GM19455 (cell line): Measurements from ENCODE around the gene CCNI.
"Not testable (repeated sequence)": the region's sequence is repeated elsewhere in the genome, so short reads cannot be mapped to it uniquely, and the experiment has no call there.

ENCODE experiments used
- ATAC-seq: cut with Tn5 transposase; IDR thresholded peaks from one replicate; pipeline ENCODE4 v1.9.1; 2021; ENCODE audit not compliant: unreplicated experiment

Gene CCNI

GRCh38 chr4:77040854-77041725 is 34.7 kb downstream of the CCNI start:
- ATAC-seq, result no peak

GRCh38 chr4:77040270-77040669 is 35.5 kb downstream of the CCNI start:
- ATAC-seq, result no peak

GRCh38 chr4:77039796-77040195 is 36.0 kb downstream of the CCNI start:
- no peak for ATAC-seq

- no peak for ATAC-seq
These were observed 38.1 kb downstream of the CCNI start for GRCh38 chr4:77037736-77038135.

- not testable (repeated sequence) for ATAC-seq
These were observed 38.6 kb downstream of the CCNI start for GRCh38 chr4:77037168-77037567.

GRCh38 chr4:77036206-77036605 is 39.6 kb downstream of the CCNI start:
- no peak for ATAC-seq

- no peak for ATAC-seq
These were observed 40.6 kb downstream of the CCNI start for GRCh38 chr4:77035153-77035552.

GRCh38 chr4:77031544-77031943 is 44.2 kb downstream of the CCNI start:
- no peak for ATAC-seq

GRCh38 chr4:77029757-77030156 is 46.0 kb downstream of the CCNI start:
- not testable (repeated sequence) for ATAC-seq

- no peak for ATAC-seq
These were observed 47.5 kb downstream of the CCNI start for GRCh38 chr4:77028246-77028645.

GRCh38 chr4:77026322-77026704 is 49.5 kb downstream of the CCNI start:
- ATAC-seq, result no peak

GRCh38 chr4:77025643-77026321 is 50.0 kb downstream of the CCNI start:
- peak; percentile 86 for ATAC-seq

GRCh38 chr4:77023920-77024319 is 51.9 kb downstream of the CCNI start:
- no peak for ATAC-seq

GRCh38 chr4:77022560-77023179 is 53.1 kb downstream of the CCNI start:
- ATAC-seq, result no peak

- ATAC-seq, result no peak
These were observed 54.1 kb downstream of the CCNI start for GRCh38 chr4:77021614-77022089.

- no peak for ATAC-seq
These were observed 55.8 kb downstream of the CCNI start for GRCh38 chr4:77020017-77020416.

GRCh38 chr4:77015390-77015789 is 60.4 kb downstream of the CCNI start:
- no peak for ATAC-seq

GRCh38 chr4:77014256-77014655 is 61.5 kb downstream of the CCNI start:
- no peak for ATAC-seq

- ATAC-seq, result no peak
These were observed 63.1 kb downstream of the CCNI start for GRCh38 chr4:77012726-77013125.

- no peak for ATAC-seq
These were observed 64.9 kb downstream of the CCNI start for GRCh38 chr4:77010841-77011354.

- no peak for ATAC-seq
These were observed 66.2 kb downstream of the CCNI start for GRCh38 chr4:77009511-77010115.
